ENCODE measurements around the gene PGR.

Gene PGR

GRCh38 chr11:101008961-101009689 lies 120.5 kb downstream of the PGR start:
- no peak for DNase-seq

GRCh38 chr11:101003468-101003867 lies 126.1 kb downstream of the PGR start:
- no peak for DNase-seq

- DNase-seq = no peak
Observed at GRCh38 chr11:100999756-101000155, 129.9 kb downstream of the PGR start.

GRCh38 chr11:100994966-100995365 lies 134.6 kb downstream of the PGR start:
- no peak for DNase-seq

GRCh38 chr11:100991541-100991940 lies 138.1 kb downstream of the PGR start:
- DNase-seq = no peak

GRCh38 chr11:100990931-100991330 lies 138.7 kb downstream of the PGR start:
- DNase-seq = no peak

- DNase-seq = no peak
Observed at GRCh38 chr11:100984668-100985067, 144.9 kb downstream of the PGR start.

GRCh38 chr11:100981196-100981824 lies 148.3 kb downstream of the PGR start:
- no peak for DNase-seq

GRCh38 chr11:100980156-100980555 lies 149.5 kb downstream of the PGR start:
- no peak for DNase-seq

Measured in bone marrow (tissue), 2 donors.